H9 (cell line): Measurements from ENCODE around the gene SMARCA2. TPM values are rescaled to one million over a fixed set of nuclear protein-coding genes. Genes with fewer than 3 reads are reported as not detected.

Experiments
- DNase-seq: peaks from one replicate; pipeline ENCODE4 v3.0.0-alpha.2; 2017
- H2AFZ ChIP-seq: one replicate; pipeline ENCODE4 v1.6.1; 2013; ENCODE audit warnings: mild to moderate bottlenecking, low read length, control low read depth, moderate library complexity
- H2AK5ac ChIP-seq: 2 replicates; pipeline ENCODE4 v1.6.1; 2013; ENCODE audit warnings: low read length, control low read depth, mixed read lengths; ENCODE audit not compliant: insufficient read length
- H2BK120ac ChIP-seq: one replicate; pipeline ENCODE4 v1.6.1; 2013; ENCODE audit warnings: low read depth, mild to moderate bottlenecking, low read length, control low read depth, inconsistent platforms; ENCODE audit not compliant: poor library complexity, severe bottlenecking
- H2BK12ac ChIP-seq: 2 replicates; pipeline ENCODE4 v1.6.1; 2013; ENCODE audit warnings: low read length, control low read depth, mixed read lengths, low read depth; ENCODE audit not compliant: insufficient read length
- H2BK15ac ChIP-seq: 2 replicates; pipeline ENCODE4 v1.6.1; 2013; ENCODE audit warnings: low read depth, low read length, control low read depth
- H2BK20ac ChIP-seq: one replicate; pipeline ENCODE4 v1.6.1; 2013; ENCODE audit warnings: low read depth, mild to moderate bottlenecking, low read length, control low read depth, inconsistent platforms; ENCODE audit not compliant: poor library complexity, severe bottlenecking
- H2BK5ac ChIP-seq: 2 replicates; pipeline ENCODE4 v1.6.1; 2013; ENCODE audit warnings: low read length, control low read depth, mixed read lengths; ENCODE audit not compliant: insufficient read length
- H3K14ac ChIP-seq: 2 replicates; pipeline ENCODE4 v1.6.1; 2013; ENCODE audit warnings: low read length, control low read depth; ENCODE audit not compliant: insufficient read depth
- H3K18ac ChIP-seq: 2 replicates; pipeline ENCODE4 v1.6.1; 2013; ENCODE audit warnings: low read depth, mild to moderate bottlenecking, mixed read lengths, low read length, control low read depth; ENCODE audit not compliant: insufficient read length
- H3K23ac ChIP-seq: 2 replicates; pipeline ENCODE4 v1.6.1; 2013; ENCODE audit warnings: low read length, control low read depth, mixed read lengths, low read depth; ENCODE audit not compliant: insufficient read length
- H3K23me2 ChIP-seq: 2 replicates; pipeline ENCODE4 v1.6.1; 2013; ENCODE audit warnings: low read depth, mild to moderate bottlenecking, mixed read lengths, low read length, control low read depth; ENCODE audit not compliant: insufficient read length, poor library complexity, severe bottlenecking
- H3K27ac ChIP-seq: 2 replicates; pipeline ENCODE4 v1.5.1; 2013; ENCODE audit warnings: low read length, control low read depth, mixed read lengths, low read depth; ENCODE audit not compliant: insufficient read length
- H3K27me3 ChIP-seq: 2 replicates; pipeline ENCODE4 v1.6.1; 2013; ENCODE audit warnings: low read length, control low read depth, inconsistent platforms; ENCODE audit not compliant: insufficient read depth
- H3K4ac ChIP-seq: 2 replicates; pipeline ENCODE4 v1.6.1; 2013; ENCODE audit warnings: low read depth, mild to moderate bottlenecking, control low read depth, inconsistent platforms, low read length, moderate library complexity
- H3K4me1 ChIP-seq: 2 replicates; pipeline ENCODE4 v1.6.1; 2013; ENCODE audit warnings: low read length, control low read depth, inconsistent platforms; ENCODE audit not compliant: insufficient read depth
- H3K4me2 ChIP-seq: 2 replicates; pipeline ENCODE4 v1.6.1; 2013; ENCODE audit warnings: low read length, control low read depth, mixed read lengths; ENCODE audit not compliant: insufficient read length, insufficient read depth
- H3K56ac ChIP-seq: 2 replicates; pipeline ENCODE4 v1.6.1; 2013; ENCODE audit warnings: low read depth, mild to moderate bottlenecking, mixed read lengths, low read length, control low read depth; ENCODE audit not compliant: insufficient read length
- H3K79me1 ChIP-seq: 2 replicates; pipeline ENCODE4 v1.6.1; 2013; ENCODE audit warnings: low read depth, mild to moderate bottlenecking, moderate library complexity, low read length, control low read depth, inconsistent platforms; ENCODE audit not compliant: insufficient read depth, poor library complexity, severe bottlenecking
- H3K79me2 ChIP-seq: 2 replicates; pipeline ENCODE4 v1.6.1; 2013; ENCODE audit warnings: low read length, control low read depth, inconsistent platforms; ENCODE audit not compliant: insufficient read depth
- H3K9ac ChIP-seq: 2 replicates; pipeline ENCODE4 v1.6.1; 2013; ENCODE audit warnings: low read length, control low read depth, mixed read lengths; ENCODE audit not compliant: insufficient read length; ENCODE audit errors: extremely low read depth
- H3K9me3 ChIP-seq: one replicate; pipeline ENCODE4 v1.6.1; 2013; ENCODE audit warnings: low read depth, low read length, inconsistent platforms; ENCODE audit not compliant: control insufficient read depth
- H3T11ph ChIP-seq: one replicate; pipeline ENCODE4 v1.6.1; 2013; ENCODE audit warnings: mild to moderate bottlenecking, low read length, control low read depth, inconsistent platforms
- H4K20me1 ChIP-seq: one replicate; pipeline ENCODE4 v1.6.1; 2013; ENCODE audit not compliant: control insufficient read depth, insufficient read length, insufficient read depth
- H4K5ac ChIP-seq: 2 replicates; pipeline ENCODE4 v1.6.1; 2013; ENCODE audit warnings: low read depth, mild to moderate bottlenecking, mixed read lengths, low read length, control low read depth; ENCODE audit not compliant: insufficient read length
- H4K8ac ChIP-seq: replicated peaks from 2 replicates; pipeline ENCODE4 v1.6.1; 2013; ENCODE audit warnings: low read length, control low read depth, mixed read lengths, low read depth; ENCODE audit not compliant: insufficient read length
- H4K91ac ChIP-seq: 2 replicates; pipeline ENCODE4 v1.6.1; 2013; ENCODE audit warnings: low read depth, mild to moderate bottlenecking, moderate library complexity, mixed read lengths, low read length, control low read depth; ENCODE audit not compliant: insufficient read length
- H3K27ac Mint-ChIP-seq, 3 experiments: 2 replicates in 2 of 3; 3 replicates in 1 of 3; pipeline ENCODE4 v1.8.0; 2020 to 2021; ENCODE audit warnings: mixed read lengths in 3 of 3, mild to moderate bottlenecking in 1 of 3, moderate library complexity in 1 of 3
- H3K27me3 Mint-ChIP-seq: 2 replicates; pipeline ENCODE4 v1.8.0; 2021; ENCODE audit warnings: low read depth, mild to moderate bottlenecking, moderate library complexity, mixed read lengths
- H3K36me3 Mint-ChIP-seq, 3 experiments: 2 replicates in 2 of 3; 3 replicates in 1 of 3; pipeline ENCODE4 v1.8.0; 2020 to 2021; ENCODE audit warnings: low read depth in 3 of 3, mixed read lengths in 3 of 3; ENCODE audit not compliant: insufficient read depth in 1 of 3
- H3K4me1 Mint-ChIP-seq, 2 experiments: 2 replicates each; pipeline ENCODE4 v1.8.0; 2020; ENCODE audit warnings: mixed read lengths in 2 of 2
- H3K4me3 Mint-ChIP-seq, 2 experiments: 2 replicates in 1 of 2; 3 replicates in 1 of 2; pipeline ENCODE4 v1.8.0; 2020 to 2021; ENCODE audit warnings: mild to moderate bottlenecking in 2 of 2, mixed read lengths in 2 of 2, moderate library complexity in 1 of 2
- H3K9me3 Mint-ChIP-seq, 2 experiments: 2 replicates in 1 of 2; 3 replicates in 1 of 2; pipeline ENCODE4 v1.8.0; 2020; ENCODE audit warnings: mild to moderate bottlenecking in 2 of 2, mixed read lengths in 2 of 2, moderate library complexity in 1 of 2
- WGBS: extraction: QIAGEN DNeasy Blood & Tissue Kit; methylation state at CpG from one replicate; pipeline ENCODE4 v1.1.7; 2013; ENCODE audit warnings: missing lambda C conversion rate, low lambda C conversion rate, mixed read lengths; ENCODE audit not compliant: insufficient read length; ENCODE audit errors: extremely low coverage; 5-methylcytosine and 5-hydroxymethylcytosine counted together
- total RNA-seq: library from RNA; stranded (reverse); gene quantifications from 2 replicates; pipeline ENCODE4 v1.2.1, GENCODE V29; 2021
- TF ChIP-seq, protein P1 (sequence below): fragments of 200-600 bp; sonication (generic); conservative IDR thresholded peaks from 3 replicates; pipeline ENCODE4 v1.8.0; 2021; ENCODE audit warnings: antibody characterized with exemption, mild to moderate bottlenecking

Gene SMARCA2
- total RNA-seq, 1 experiment from 2014 or later = 15.3 TPM

DNA sequence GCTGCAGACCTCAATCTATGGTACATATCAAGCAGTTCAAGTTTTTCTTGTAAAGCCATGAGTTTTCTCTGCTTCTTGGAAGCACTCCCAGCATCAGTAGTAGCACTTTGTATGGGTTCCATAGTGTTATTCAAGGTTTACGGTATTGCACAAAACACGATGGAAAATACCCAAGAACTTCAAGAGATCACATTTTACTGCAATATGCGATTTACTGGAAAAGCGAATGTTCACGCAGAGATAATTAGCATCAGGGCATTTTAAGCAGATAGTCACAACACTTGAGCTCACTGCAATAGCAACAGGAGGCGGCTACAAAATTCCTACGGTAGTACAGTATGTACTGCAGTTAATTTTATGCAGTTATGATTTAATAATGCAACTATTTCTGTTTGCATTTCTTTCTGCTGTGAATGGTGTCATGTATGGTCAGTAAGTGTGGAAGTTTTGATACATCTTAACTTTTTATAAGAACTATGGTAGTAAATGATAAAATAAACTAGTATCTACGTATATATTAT is 200.8 kb downstream of the SMARCA2 start:
- Histone ChIP-seq H3K4me2 (no peak overlapping the region), H3T11ph (no peak overlapping the region), H3K27ac (no peak overlapping the region), H2BK5ac (no peak overlapping the region), H4K20me1 (no peaks in the 10 kb centered on the region), H2BK20ac (no peak overlapping the region), H3K23ac (no peak overlapping the region), H3K27me3 (no peaks in the 10 kb centered on the region), H3K9ac (no peak overlapping the region), H2AK5ac (no peak overlapping the region), H2AFZ (no peak overlapping the region), H4K8ac (no peak overlapping the region), H3K4ac (no peak overlapping the region), H3K18ac (no peak overlapping the region), H2BK120ac (no peak overlapping the region), H2BK15ac (no peak overlapping the region), H3K79me1 (no peaks in the 10 kb centered on the region), H2BK12ac (no peak overlapping the region), H3K79me2 (no peaks in the 10 kb centered on the region), H3K56ac (no peak overlapping the region), H4K91ac (no peak overlapping the region), H4K5ac (no peak overlapping the region), H3K4me1 (no peaks in the 10 kb centered on the region), H3K14ac (no peak overlapping the region), H3K9me3 (no peaks in the 10 kb centered on the region), H3K23me2 (no peaks in the 10 kb centered on the region)
- Mint-ChIP-seq H3K4me3 (no peak overlapping the region), H3K27ac (no peak overlapping the region), H3K9me3 (peaks cover under 1 to 1% of the 10 kb centered on the region in 2 experiments; a peak in 4 of 5 replicates), H3K27me3 (no peaks in the 10 kb centered on the region), H3K4me1 (peaks cover 7 to 9% of the 10 kb centered on the region in 2 experiments), H3K36me3 (peaks cover 0 to 3% (median 2%) of the 10 kb centered on the region in 3 experiments; a peak in 4 of 7 replicates)
- WGBS = no CpG with 5 or more reads among the region's 8 CpGs
- no peak for DNase-seq
- TF ChIP-seq, protein P1, sequence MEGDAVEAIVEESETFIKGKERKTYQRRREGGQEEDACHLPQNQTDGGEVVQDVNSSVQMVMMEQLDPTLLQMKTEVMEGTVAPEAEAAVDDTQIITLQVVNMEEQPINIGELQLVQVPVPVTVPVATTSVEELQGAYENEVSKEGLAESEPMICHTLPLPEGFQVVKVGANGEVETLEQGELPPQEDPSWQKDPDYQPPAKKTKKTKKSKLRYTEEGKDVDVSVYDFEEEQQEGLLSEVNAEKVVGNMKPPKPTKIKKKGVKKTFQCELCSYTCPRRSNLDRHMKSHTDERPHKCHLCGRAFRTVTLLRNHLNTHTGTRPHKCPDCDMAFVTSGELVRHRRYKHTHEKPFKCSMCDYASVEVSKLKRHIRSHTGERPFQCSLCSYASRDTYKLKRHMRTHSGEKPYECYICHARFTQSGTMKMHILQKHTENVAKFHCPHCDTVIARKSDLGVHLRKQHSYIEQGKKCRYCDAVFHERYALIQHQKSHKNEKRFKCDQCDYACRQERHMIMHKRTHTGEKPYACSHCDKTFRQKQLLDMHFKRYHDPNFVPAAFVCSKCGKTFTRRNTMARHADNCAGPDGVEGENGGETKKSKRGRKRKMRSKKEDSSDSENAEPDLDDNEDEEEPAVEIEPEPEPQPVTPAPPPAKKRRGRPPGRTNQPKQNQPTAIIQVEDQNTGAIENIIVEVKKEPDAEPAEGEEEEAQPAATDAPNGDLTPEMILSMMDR = no peak
